Middle frontal gyrus (tissue), 1 donor: Measurements from ENCODE around the gene ADD3.

ENCODE experiments used
- DNase-seq: peaks from one replicate; pipeline ENCODE4 v3.0.0-alpha.2; 2015; ENCODE audit warnings: low spot score; ENCODE audit errors: extremely low spot score

The ADD3 gene

DNA sequence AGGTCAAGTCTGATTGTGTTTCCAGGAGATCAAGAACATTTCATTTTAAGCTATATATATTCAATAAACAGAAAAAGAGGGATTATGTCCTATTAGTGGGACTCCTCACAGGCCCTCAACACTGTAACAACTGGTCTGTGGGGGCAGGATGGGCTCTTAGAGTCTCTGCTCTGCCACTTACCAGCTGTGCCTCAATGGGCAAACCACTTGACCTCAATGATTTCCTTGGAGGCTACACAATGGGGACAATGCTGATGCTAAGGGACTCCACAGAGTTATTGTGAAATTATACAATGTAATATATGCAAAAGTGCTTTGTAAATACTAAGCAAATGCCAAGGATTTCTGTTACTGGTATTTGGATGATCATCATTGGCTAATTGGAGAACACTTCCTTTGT is 166.4 kb downstream of the ADD3 start:
- DNase-seq, result no peak

GRCh38 chr10:110174816-110175215 is 167.0 kb downstream of the ADD3 start:
- no peak for DNase-seq

GRCh38 chr10:110175406-110175805 is 167.6 kb downstream of the ADD3 start:
- DNase-seq, result no peak

DNA sequence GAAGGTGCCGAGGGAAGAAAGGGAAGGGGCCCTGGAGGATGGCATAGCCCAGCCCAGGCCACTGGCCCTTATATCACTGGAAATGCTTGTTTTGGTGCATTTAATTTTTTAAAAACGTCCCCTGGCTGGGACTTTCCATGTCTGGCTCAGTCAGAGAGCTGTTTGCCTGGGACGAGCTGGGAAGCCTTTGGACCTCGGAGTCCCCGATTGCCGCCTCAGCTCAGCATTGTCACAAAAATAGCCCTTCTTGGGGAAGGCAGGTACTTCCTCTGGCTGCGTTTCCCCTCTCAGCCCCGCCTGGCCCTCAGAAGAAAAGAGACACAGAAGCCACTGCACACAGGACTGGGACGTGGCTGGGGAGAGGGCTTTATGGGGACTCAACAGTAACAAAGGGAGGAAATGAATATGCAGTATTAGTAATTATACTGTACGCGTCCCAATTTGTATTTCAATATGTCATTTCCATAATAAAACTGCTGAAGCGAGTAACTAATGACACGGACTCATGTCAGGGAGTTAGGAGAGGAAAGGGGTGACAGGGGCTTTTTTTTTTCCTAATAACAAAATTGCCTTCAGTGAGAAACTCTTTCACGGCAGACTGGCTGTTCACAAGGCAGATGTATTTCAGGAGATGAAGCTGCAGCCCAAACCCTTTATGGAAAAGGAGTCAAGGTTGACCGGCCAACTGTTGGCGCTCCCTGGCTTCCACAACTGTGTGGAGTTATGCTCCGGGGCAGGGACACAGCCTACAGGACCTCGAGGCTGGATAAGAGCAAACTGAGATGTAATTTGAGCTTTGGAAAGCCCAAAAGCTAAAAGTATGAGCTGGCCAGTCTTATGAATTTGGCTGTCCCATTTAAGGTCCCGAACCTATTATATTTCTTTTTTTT is 168.6 kb downstream of the ADD3 start:
- no peak for DNase-seq

- no peak for DNase-seq
Observed at GRCh38 chr10:110179220-110179619, 171.4 kb downstream of the ADD3 start.

GRCh38 chr10:110181451-110181850 is 173.7 kb downstream of the ADD3 start:
- DNase-seq, result no peak

DNA sequence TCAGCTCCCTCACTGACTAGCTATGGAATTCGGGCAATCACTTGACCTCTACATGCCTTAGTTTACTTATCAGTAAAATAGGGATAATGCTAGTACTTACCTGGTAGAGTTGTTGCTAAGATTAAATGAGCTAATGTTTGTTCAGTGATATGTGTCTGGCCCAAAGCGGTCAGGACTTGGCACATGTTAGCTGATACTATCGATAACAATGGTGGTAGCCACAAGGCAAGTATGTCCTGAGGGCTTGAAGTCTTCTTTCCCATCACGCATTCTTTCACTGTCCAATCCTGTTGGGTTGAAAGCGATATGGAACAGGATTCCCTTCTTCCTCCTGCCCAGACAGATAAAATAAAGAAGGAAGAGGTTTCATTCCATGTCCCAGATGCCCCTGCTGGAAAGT is 174.1 kb downstream of the ADD3 start:
- no peak for DNase-seq

DNA sequence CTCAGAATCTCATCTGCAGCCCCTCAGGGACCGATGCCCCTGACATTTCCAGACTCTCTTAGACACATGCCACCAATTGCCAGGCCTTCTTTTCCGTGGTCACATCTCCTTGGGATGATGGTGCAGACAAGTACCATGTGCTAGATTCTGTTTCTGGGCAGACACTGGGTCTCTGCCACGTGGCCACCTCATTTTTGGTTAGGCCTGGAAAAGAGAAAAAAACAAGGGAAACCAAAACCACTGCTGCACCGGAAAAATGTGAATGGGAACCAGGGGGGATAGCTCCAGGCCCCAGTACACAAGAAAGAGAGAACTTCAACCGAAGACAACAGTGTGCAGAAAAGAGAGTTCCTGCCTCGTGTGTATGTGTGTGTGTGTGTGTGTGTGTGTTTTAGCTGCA is 176.6 kb downstream of the ADD3 start:
- DNase-seq, result no peak
